Measurements from ENCODE around the gene MFSD6L.

The MFSD6L gene

GRCh38 chr17:8821446-8822105 lies 22.4 kb upstream of the MFSD6L start:
- Histone ChIP-seq H3K79me2 (ENCODE audit: insufficient read depth, low read length) (no peaks in the 10 kb centered on the region), H3F3A (ENCODE audit: insufficient read depth, low read length) (no peaks in the 10 kb centered on the region), H3K4me3 (ENCODE audit: low read depth, low read length, poor library complexity, severe bottlenecking) (no peak overlapping the region), H4K20me1 (ENCODE audit: insufficient read depth, low read length) (no peaks in the 10 kb centered on the region), H3K9me3 (ENCODE audit: low read length) (0 out of 2 replicates have a peak, but pooled peaks cover 2% of the 10 kb centered on the region), H3K4me2 (ENCODE audit: low read length) (no peak overlapping the region), H3K27ac (ENCODE audit: low read depth, low read length, poor library complexity, severe bottlenecking) (no peak overlapping the region), H3K27me3 (ENCODE audit: insufficient read depth, low read length) (no peaks in the 10 kb centered on the region), H2AFZ (ENCODE audit: low read length) (no peak overlapping the region), H3K9me2 (ENCODE audit: low read depth, low read length) (no peaks in the 10 kb centered on the region), H3K4me1 (ENCODE audit: insufficient read depth, low read length, severe bottlenecking) (no peaks in the 10 kb centered on the region), H3K36me3 (ENCODE audit: insufficient read depth, low read length) (no peaks in the 10 kb centered on the region), H3K9ac (ENCODE audit: low read length) (no peak overlapping the region)
- TF ChIP-seq EZH2 (IDR thresholded peaks at IDR 0.05; ENCODE audit: borderline replicate concordance, low read length): no peak
- no peak for TF ChIP-seq CTCF (IDR thresholded peaks at IDR 0.05; ENCODE audit: low read length)

- Histone ChIP-seq H3F3A (ENCODE audit: insufficient read depth, low read length) (no peaks in the 10 kb centered on the region), H2AFZ (ENCODE audit: low read length) (no peak overlapping the region), H3K9me2 (ENCODE audit: low read depth, low read length) (no peaks in the 10 kb centered on the region), H3K4me3 (ENCODE audit: low read depth, low read length, poor library complexity, severe bottlenecking) (no peak overlapping the region), H3K9ac (ENCODE audit: low read length) (no peak overlapping the region), H3K27ac (ENCODE audit: low read depth, low read length, poor library complexity, severe bottlenecking) (no peak overlapping the region), H3K36me3 (ENCODE audit: insufficient read depth, low read length) (no peaks in the 10 kb centered on the region), H3K4me2 (ENCODE audit: low read length) (no peak overlapping the region), H3K9me3 (ENCODE audit: low read length) (0 out of 2 replicates have a peak, but pooled peaks cover 2% of the 10 kb centered on the region), H4K20me1 (ENCODE audit: insufficient read depth, low read length) (no peaks in the 10 kb centered on the region), H3K4me1 (ENCODE audit: insufficient read depth, low read length, severe bottlenecking) (no peaks in the 10 kb centered on the region), H3K79me2 (ENCODE audit: insufficient read depth, low read length) (no peaks in the 10 kb centered on the region), H3K27me3 (ENCODE audit: insufficient read depth, low read length) (no peaks in the 10 kb centered on the region)
- TF ChIP-seq EZH2 (IDR thresholded peaks at IDR 0.05; ENCODE audit: borderline replicate concordance, low read length) (no peak), CTCF (IDR thresholded peaks at IDR 0.05; ENCODE audit: low read length) (no peak)
Observed at GRCh38 chr17:8820311-8821010, 21.3 kb upstream of the MFSD6L start.

DNA sequence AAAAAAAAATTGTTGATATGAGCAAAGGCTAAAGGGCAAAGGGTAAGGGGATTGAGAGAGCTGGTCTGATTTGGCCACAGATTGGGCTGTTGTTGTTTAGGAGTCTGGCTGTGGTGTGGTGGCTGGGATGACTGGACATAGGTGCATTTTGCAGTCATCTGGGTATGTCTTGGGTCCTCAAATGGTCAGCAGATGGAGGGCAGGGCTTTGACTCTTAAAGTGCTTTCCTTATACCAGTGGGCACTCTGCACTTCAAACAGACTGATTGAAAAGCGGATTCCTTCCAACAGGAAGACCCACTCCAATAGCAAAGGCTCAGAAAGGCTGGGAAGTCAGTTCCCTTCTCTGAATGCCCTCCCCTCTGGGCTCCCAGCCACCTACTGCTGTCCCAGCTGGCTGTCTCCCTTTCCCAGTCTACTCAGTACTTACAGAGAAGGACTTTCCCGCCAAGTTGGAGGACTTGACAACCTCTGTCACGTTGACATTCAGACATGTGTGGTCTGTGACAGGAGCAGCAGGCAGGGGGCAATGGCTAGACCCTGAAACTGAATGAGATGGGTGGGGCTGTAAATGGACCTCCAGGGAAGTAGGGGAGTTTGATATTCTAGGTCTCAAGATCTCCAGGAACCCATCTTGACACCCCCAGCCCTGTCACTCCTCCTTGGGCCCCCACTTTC lies 19.6 kb upstream of the MFSD6L start:
- H3K4me1 ChIP-seq (ENCODE audit: insufficient read depth, low read length, severe bottlenecking): no peaks in the 10 kb centered on the region
- no peaks in the 10 kb centered on the region for H3K36me3 ChIP-seq (ENCODE audit: insufficient read depth, low read length)
- no peak overlapping the region for H3K4me3 ChIP-seq (ENCODE audit: low read depth, low read length, poor library complexity, severe bottlenecking)
- no peak overlapping the region for H3K4me2 ChIP-seq (ENCODE audit: low read length)
- no peaks in the 10 kb centered on the region for H3K27me3 ChIP-seq (ENCODE audit: insufficient read depth, low read length)
- no peak overlapping the region for H3K27ac ChIP-seq (ENCODE audit: low read depth, low read length, poor library complexity, severe bottlenecking)
- no peaks in the 10 kb centered on the region for H3F3A ChIP-seq (ENCODE audit: insufficient read depth, low read length)
- H3K9me2 ChIP-seq (ENCODE audit: low read depth, low read length): no peaks in the 10 kb centered on the region
- no peaks in the 10 kb centered on the region for H3K9me3 ChIP-seq (ENCODE audit: low read length)
- no peaks in the 10 kb centered on the region for H4K20me1 ChIP-seq (ENCODE audit: insufficient read depth, low read length)
- H3K79me2 ChIP-seq (ENCODE audit: insufficient read depth, low read length): no peaks in the 10 kb centered on the region
- no peak for TF ChIP-seq EZH2 (IDR thresholded peaks at IDR 0.05; ENCODE audit: borderline replicate concordance, low read length)
- TF ChIP-seq CTCF (IDR thresholded peaks at IDR 0.05; ENCODE audit: low read length): no peak
- H2AFZ ChIP-seq (ENCODE audit: low read length): no peak overlapping the region
- H3K9ac ChIP-seq (ENCODE audit: low read length): no peak overlapping the region
